RWPE2 (cell line): ENCODE data around the gene ATXN7L1.
"Not testable (repeated sequence)": the region's sequence is repeated elsewhere in the genome, so short reads cannot be mapped to it uniquely, and the experiment has no call there.

Source experiments
- ATAC-seq: fragments of 200-7000 bp; cut with Tn5 transposase; 3 replicates; pipeline ENCODE4 v1.9.1; 2021; ENCODE audit warnings: low read depth
- DNase-seq: peaks from one replicate; pipeline ENCODE4 v3.0.0-alpha.2; 2020; ENCODE audit warnings: low spot score
- H3K27ac ChIP-seq: fragments of 450-650 bp; 2 replicates; pipeline ENCODE4 v1.5.1; 2017; ENCODE audit warnings: mild to moderate bottlenecking; ENCODE audit not compliant: poor library complexity, severe bottlenecking
- H3K27me3 ChIP-seq: fragments of 250-450 bp; sonication (Bioruptor Pico); 2 replicates; pipeline ENCODE4 v1.5.1; 2021; ENCODE audit warnings: mild to moderate bottlenecking, moderate library complexity; ENCODE audit not compliant: insufficient read depth, poor library complexity, severe bottlenecking
- H3K36me3 ChIP-seq: fragments of 250-450 bp; sonication (Bioruptor Pico); 2 replicates; pipeline ENCODE4 v1.5.1; 2020; ENCODE audit warnings: low read depth, mild to moderate bottlenecking, moderate library complexity
- H3K4me1 ChIP-seq: fragments of 250-450 bp; sonication (Bioruptor Pico); 2 replicates; pipeline ENCODE4 v1.5.1; 2021; ENCODE audit warnings: mild to moderate bottlenecking, moderate library complexity; ENCODE audit not compliant: insufficient read depth, poor library complexity, severe bottlenecking
- H3K4me3 ChIP-seq: fragments of 250-450 bp; sonication (Bioruptor Pico); 2 replicates; pipeline ENCODE4 v1.5.1; 2021; ENCODE audit warnings: mild to moderate bottlenecking, moderate library complexity; ENCODE audit not compliant: severe bottlenecking
- H3K9me3 ChIP-seq: fragments of 250-450 bp; sonication (Bioruptor Pico); 2 replicates; pipeline ENCODE4 v1.5.1; 2021; ENCODE audit warnings: mild to moderate bottlenecking, moderate library complexity; ENCODE audit not compliant: severe bottlenecking
- CTCF ChIP-seq: fragments of 450-650 bp; IDR thresholded peaks from one replicate; pipeline ENCODE4 v1.5.1; 2017; ENCODE audit warnings: mild to moderate bottlenecking, moderate library complexity; ENCODE audit not compliant: poor library complexity, severe bottlenecking

ATXN7L1 gene

GRCh38 chr7:105885387-105886111 is 9.2 kb upstream of the ATXN7L1 start:
- no peak overlapping the region for H3K27ac ChIP-seq
- no peak overlapping the region for H3K4me3 ChIP-seq
- TF ChIP-seq CTCF, result no peak
- no peaks in the 10 kb centered on the region for H3K9me3 ChIP-seq
- H3K4me1 ChIP-seq, result peaks cover 4% of the 10 kb centered on the region
- ATAC-seq, result no peak
- H3K27me3 ChIP-seq, result no peaks in the 10 kb centered on the region
- no peaks in the 10 kb centered on the region for H3K36me3 ChIP-seq
- DNase-seq, result no peak

DNA sequence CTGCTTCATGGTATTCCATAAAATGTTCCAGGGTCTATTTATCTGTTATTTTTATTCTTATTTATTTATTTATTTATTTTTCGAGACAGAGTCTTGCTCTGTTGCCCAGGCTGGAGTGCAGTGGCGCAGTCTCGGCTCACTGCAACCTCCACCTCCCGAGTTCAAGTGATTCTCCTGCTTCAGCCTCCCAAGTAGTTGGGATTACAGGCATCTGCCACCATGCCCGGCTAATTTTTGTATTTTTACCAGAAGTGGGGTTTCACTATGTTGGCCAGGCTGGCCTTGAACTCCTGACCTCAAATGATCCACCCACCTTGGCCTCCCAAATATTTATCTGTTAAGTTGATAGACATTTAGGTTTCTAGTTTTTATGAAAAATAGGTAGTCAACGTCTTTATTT is 6.8 kb upstream of the ATXN7L1 start:
- not testable (repeated sequence) for H3K36me3 ChIP-seq, H3K4me3 ChIP-seq, H3K4me1 ChIP-seq, DNase-seq, ATAC-seq, H3K27me3 ChIP-seq, H3K9me3 ChIP-seq, H3K27ac ChIP-seq

- Histone ChIP-seq H3K4me3 (no peak overlapping the region), H3K27me3 (no peaks in the 10 kb centered on the region), H3K27ac (no peak overlapping the region), H3K9me3 (no peaks in the 10 kb centered on the region), H3K36me3 (no peaks in the 10 kb centered on the region), H3K4me1 (no peaks in the 10 kb centered on the region)
- TF ChIP-seq CTCF, result no peak
- ATAC-seq (no peak), DNase-seq (no peak)
These were observed 5.0 kb upstream of the ATXN7L1 start for GRCh38 chr7:105881439-105881838.

GRCh38 chr7:105880571-105881330 is 4.4 kb upstream of the ATXN7L1 start:
- no peaks in the 10 kb centered on the region for H3K4me1 ChIP-seq
- no peak overlapping the region for H3K4me3 ChIP-seq
- no peak for ATAC-seq
- H3K27me3 ChIP-seq, result no peaks in the 10 kb centered on the region
- no peaks in the 10 kb centered on the region for H3K36me3 ChIP-seq
- no peaks in the 10 kb centered on the region for H3K9me3 ChIP-seq
- DNase-seq, result no peak
- no peak for TF ChIP-seq CTCF
- no peak overlapping the region for H3K27ac ChIP-seq

DNA sequence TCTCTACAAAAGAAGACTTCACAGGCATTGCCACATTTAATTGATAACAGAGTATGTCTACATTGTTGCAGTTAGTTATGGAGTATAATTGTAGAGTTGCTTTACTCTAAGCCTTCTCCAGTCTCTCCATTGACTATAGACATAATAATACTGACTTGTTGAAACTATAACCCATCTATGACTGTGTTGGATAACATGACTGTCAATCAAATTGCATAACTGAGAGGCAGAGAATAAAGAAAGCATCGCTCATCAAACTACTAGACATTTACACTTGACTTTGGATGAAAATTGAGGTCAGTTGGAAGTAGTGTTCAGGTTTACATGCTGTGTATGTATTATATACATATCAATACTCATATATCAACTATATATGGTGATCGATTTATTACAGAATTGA is 3.4 kb upstream of the ATXN7L1 start:
- ATAC-seq (no peak), DNase-seq (no peak)
- no peaks in the 10 kb centered on the region for H3K36me3 ChIP-seq
- H3K4me1 ChIP-seq, result no peaks in the 10 kb centered on the region
- TF ChIP-seq CTCF, result no peak
- H3K27me3 ChIP-seq, result no peaks in the 10 kb centered on the region
- H3K27ac ChIP-seq, result no peak overlapping the region
- no peak overlapping the region for H3K4me3 ChIP-seq
- H3K9me3 ChIP-seq, result no peaks in the 10 kb centered on the region
